Measurements from ENCODE around the gene MTMR3.
"Not testable (repeated sequence)": the region's sequence is repeated elsewhere in the genome, so short reads cannot be mapped to it uniquely, and the experiment has no call there.

Gene MTMR3

GRCh38 chr22:29956680-29957079 is 73.7 kb downstream of the MTMR3 start:
- no peak overlapping the region for H3K4me3 ChIP-seq (ENCODE audit: low read depth, low read length)
- TF ChIP-seq CTCF (IDR thresholded peaks at IDR 0.05; ENCODE audit: low read depth, low read length, missing control alignments) = no peak
- no peak for DNase-seq (ENCODE audit: low read depth)

- H3K4me3 ChIP-seq (ENCODE audit: low read depth, low read length) = no peak overlapping the region
- no peak for DNase-seq (ENCODE audit: low read depth)
- TF ChIP-seq CTCF (IDR thresholded peaks at IDR 0.05; ENCODE audit: low read depth, low read length, missing control alignments) = no peak
Measured at GRCh38 chr22:29958170-29958569, 75.2 kb downstream of the MTMR3 start.

- no peak for DNase-seq (ENCODE audit: low read depth)
- TF ChIP-seq CTCF (IDR thresholded peaks at IDR 0.05; ENCODE audit: low read depth, low read length, missing control alignments) = no peak
- H3K4me3 ChIP-seq (ENCODE audit: low read depth, low read length) = no peak overlapping the region
Measured at GRCh38 chr22:29964776-29965175, 81.8 kb downstream of the MTMR3 start.

- H3K4me3 ChIP-seq (ENCODE audit: low read depth, low read length) = no peak overlapping the region
- TF ChIP-seq CTCF (IDR thresholded peaks at IDR 0.05; ENCODE audit: low read depth, low read length, missing control alignments) = no peak
- no peak for DNase-seq (ENCODE audit: low read depth)
Measured at GRCh38 chr22:29967461-29967860, 84.5 kb downstream of the MTMR3 start.

GRCh38 chr22:29971607-29972006 is 88.6 kb downstream of the MTMR3 start:
- no peak for TF ChIP-seq CTCF (IDR thresholded peaks at IDR 0.05; ENCODE audit: low read depth, low read length, missing control alignments)
- DNase-seq (ENCODE audit: low read depth) = no peak
- H3K4me3 ChIP-seq (ENCODE audit: low read depth, low read length) = no peak overlapping the region

- DNase-seq (ENCODE audit: low read depth) = no peak
- no peak overlapping the region for H3K4me3 ChIP-seq (ENCODE audit: low read depth, low read length)
- TF ChIP-seq CTCF (IDR thresholded peaks at IDR 0.05; ENCODE audit: low read depth, low read length, missing control alignments) = no peak
Measured at GRCh38 chr22:29972121-29972520, 89.1 kb downstream of the MTMR3 start.

GRCh38 chr22:29973269-29973668 is 90.3 kb downstream of the MTMR3 start:
- no peak for DNase-seq (ENCODE audit: low read depth)
- no peak overlapping the region for H3K4me3 ChIP-seq (ENCODE audit: low read depth, low read length)
- no peak for TF ChIP-seq CTCF (IDR thresholded peaks at IDR 0.05; ENCODE audit: low read depth, low read length, missing control alignments)

- not testable (repeated sequence) for H3K4me3 ChIP-seq (ENCODE audit: low read depth, low read length); DNase-seq (ENCODE audit: low read depth)
Measured at GRCh38 chr22:29973680-29974079, 90.7 kb downstream of the MTMR3 start.

All from GM12864 (cell line).